ENCODE measurements around the gene ORAI2. TPM values are rescaled to one million over a fixed set of nuclear protein-coding genes. Genes with fewer than 3 reads are reported as not detected.
A peak's percentile ranks its signal among the peaks of the same experiment; 100 is the strongest.

ORAI2 gene
- total and polyA plus RNA-seq, 2 of the 8 experiments (the other 6 are each of a cell fraction or from before 2014, with no cell fraction given), result 20.7 to 35.2 TPM

GRCh38 chr7:102434039-102434486 is 688 bp downstream of the ORAI2 start:
- POLR2A ChIA-PET (ENCODE audit: partially characterized antibody), result interaction anchor here (2.3 to 3.6 kb wide), 2 partner anchors 8 to 10 kb away, joined by 8 to 16 read pairs; no protein-coding TSS in a partner anchor
- CTCF ChIA-PET (ENCODE audit: partially characterized antibody), result interaction anchor here (0.8 to 0.9 kb wide), 2 partner anchors 20 to 154 kb away, joined by 3 read pairs; no protein-coding TSS in a partner anchor
- H4K91ac ChIP-seq (replicated peaks; ENCODE audit: insufficient read length, low read length), result no peak overlapping the region

More at GRCh38 chr7:102434039-102434486, 688 bp downstream of the ORAI2 start:
- H4K8ac ChIP-seq (ENCODE audit: extremely low read depth, insufficient read depth, low read length), result no peak overlapping the region
- peaks cover 0 to 3% of the 10 kb centered on the region in 2 experiments for H4K20me1 ChIP-seq (replicated peaks in 1 of 2; ENCODE audit: control insufficient read depth in 1 of 2, insufficient read depth in 2 of 2, low read length in 2 of 2)
- no peaks in the 10 kb centered on the region for H3K9me3 ChIP-seq (ENCODE audit: insufficient read depth in 2 of 2, low read depth in 1 of 2, low read length in 1 of 2)
- H3K4ac ChIP-seq (replicated peaks; ENCODE audit: insufficient read length, low read depth, low read length), result no peak overlapping the region
- WGBS, 2 experiments (ENCODE audit: extremely low coverage in 1 of 2, insufficient coverage in 1 of 2, insufficient read length in 1 of 2, insufficient replicate concordance in 2 of 2, low coverage in 1 of 2, low lambda C conversion rate in 2 of 2, missing lambda C conversion rate in 1 of 2), result 75% methylated on average over 5 of the region's 9 CpGs; no CpG with 5 or more reads in 1 of the 2 experiments
- H2AFZ ChIP-seq (ENCODE audit: low read length), result no peak overlapping the region
- no peak overlapping the region for H2BK12ac ChIP-seq (ENCODE audit: low read depth, low read length)
- no peak overlapping the region for H2BK120ac ChIP-seq (replicated peaks; ENCODE audit: low read depth, low read length)
- H2BK5ac ChIP-seq (ENCODE audit: low read depth, low read length), result 0 out of 2 replicates have a peak overlapping the region, but pooled peaks have one; percentile 35
- H4K5ac ChIP-seq (ENCODE audit: insufficient read length, low read depth, low read length), result no peak overlapping the region
- no peaks in the 10 kb centered on the region for H3K79me2 ChIP-seq (ENCODE audit: control insufficient read depth in 1 of 2, insufficient read depth in 2 of 2, low read length in 2 of 2)
- H3K4me2 ChIP-seq (ENCODE audit: insufficient read depth in 1 of 2, low read depth in 2 of 2, low read length in 2 of 2), result peak overlapping the region; percentile 77 to 85
- peak overlapping the region; percentile 32; the same call in 1 of the 2 replicates for H3K18ac ChIP-seq (ENCODE audit: extremely low read depth, low read length)
- no peaks in the 10 kb centered on the region for H3K79me1 ChIP-seq (ENCODE audit: low read depth, low read length)
- H3K56ac ChIP-seq (replicated peaks; ENCODE audit: insufficient read length, low read depth, low read length), result no peak overlapping the region
- H2AK5ac ChIP-seq (ENCODE audit: low read depth, low read length), result 0 out of 2 replicates have a peak overlapping the region, but pooled peaks have one; percentile 70
- H3K4me3 ChIP-seq (ENCODE audit: extremely low read depth in 1 of 4, insufficient read depth in 2 of 4, low read depth in 3 of 4, low read length in 4 of 4), result peak overlapping the region; percentile 62 to 78 (median 74)
- no peak overlapping the region for H3K9ac ChIP-seq (replicated peaks in 1 of 4; ENCODE audit: extremely low read depth in 1 of 4, low read depth in 3 of 4, low read length in 3 of 4)
- no peaks in the 10 kb centered on the region for H3K27me3 ChIP-seq (replicated peaks in 1 of 4; ENCODE audit: control insufficient read depth in 3 of 4, extremely low read depth in 1 of 4, insufficient read depth in 3 of 4, low read length in 3 of 4)
- no peak overlapping the region for H2BK20ac ChIP-seq (ENCODE audit: low read length)
- FAIRE-seq, result no peak
- TF ChIP-seq RNF2 (IDR thresholded peaks at IDR 0.05; ENCODE audit: borderline replicate concordance, low read depth, low read length, missing control alignments, poor library complexity, severe bottlenecking) (no peak), TAF7 (optimal IDR thresholded peaks at IDR 0.05; ENCODE audit: borderline replicate concordance, low read depth, low read length) (no peak), POLR2A (IDR thresholded peaks at IDR 0.05; ENCODE audit: control extremely low read depth in 1 of 2, low read depth in 2 of 2, low read length in 2 of 2) (no peak), EGR1 (IDR thresholded peaks at IDR 0.05; ENCODE audit: borderline replicate concordance, low read depth, low read length) (no peak), TBP (IDR thresholded peaks at IDR 0.05; ENCODE audit: low read depth, low read length) (no peak), KDM1A (IDR thresholded peaks at IDR 0.05; ENCODE audit: borderline replicate concordance, low read length) (no peak), SUZ12 (IDR thresholded peaks at IDR 0.05; ENCODE audit: low read length) (no peak), SRF (IDR thresholded peaks at IDR 0.05; ENCODE audit: low read depth, low read length) (no peak)
- peaks cover 0 to 2% (median 0%) of the 10 kb centered on the region in 4 experiments; a peak in 2 of 8 replicates for H3K36me3 ChIP-seq (ENCODE audit: control insufficient read depth in 2 of 4, insufficient read depth in 4 of 4, low read length in 3 of 4)
- H3K27ac ChIP-seq (ENCODE audit: low read depth, low read length), result no peak overlapping the region
- no peak overlapping the region for H2BK15ac ChIP-seq (ENCODE audit: low read length)
- peaks cover 3% of the 10 kb centered on the region; the same call in 1 of the 2 replicates for H3K23me2 ChIP-seq (ENCODE audit: low read depth, low read length)
- H3K4me1 ChIP-seq (replicated peaks in 1 of 4; ENCODE audit: control insufficient read depth in 3 of 4, insufficient read depth in 4 of 4, low read length in 3 of 4), result peaks cover 0 to 8% (median 5%) of the 10 kb centered on the region in 4 experiments; a peak in 5 of 7 replicates
- H3K14ac ChIP-seq (ENCODE audit: insufficient read length), result no peak overlapping the region
- no peak for DNase-seq (ENCODE audit: low read depth in 1 of 2, low spot score in 2 of 2)
- H3K23ac ChIP-seq (ENCODE audit: insufficient read length), result no peak overlapping the region
